A673 (cell line): ENCODE measurements around the gene NECTIN1.

Experiments used
- EZH2 ChIP-seq: fragments of 200-600 bp; sonication (generic); IDR thresholded peaks from 2 replicates; pipeline ENCODE4 v1.6.1; 2017; ENCODE audit warnings: borderline replicate concordance, low read depth, mild to moderate bottlenecking, mixed read lengths, antibody characterized with exemption, low read length; ENCODE audit not compliant: poor library complexity, severe bottlenecking
- TF ChIP-seq, protein P1 (sequence below): fragments of 300-800, 200-600 bp; sonication (generic); conservative IDR thresholded peaks from 2 replicates; pipeline ENCODE4 v1.5.1; 2017; ENCODE audit warnings: low read depth, mild to moderate bottlenecking, antibody characterized with exemption, low read length, moderate library complexity, mixed read lengths

DNA sequence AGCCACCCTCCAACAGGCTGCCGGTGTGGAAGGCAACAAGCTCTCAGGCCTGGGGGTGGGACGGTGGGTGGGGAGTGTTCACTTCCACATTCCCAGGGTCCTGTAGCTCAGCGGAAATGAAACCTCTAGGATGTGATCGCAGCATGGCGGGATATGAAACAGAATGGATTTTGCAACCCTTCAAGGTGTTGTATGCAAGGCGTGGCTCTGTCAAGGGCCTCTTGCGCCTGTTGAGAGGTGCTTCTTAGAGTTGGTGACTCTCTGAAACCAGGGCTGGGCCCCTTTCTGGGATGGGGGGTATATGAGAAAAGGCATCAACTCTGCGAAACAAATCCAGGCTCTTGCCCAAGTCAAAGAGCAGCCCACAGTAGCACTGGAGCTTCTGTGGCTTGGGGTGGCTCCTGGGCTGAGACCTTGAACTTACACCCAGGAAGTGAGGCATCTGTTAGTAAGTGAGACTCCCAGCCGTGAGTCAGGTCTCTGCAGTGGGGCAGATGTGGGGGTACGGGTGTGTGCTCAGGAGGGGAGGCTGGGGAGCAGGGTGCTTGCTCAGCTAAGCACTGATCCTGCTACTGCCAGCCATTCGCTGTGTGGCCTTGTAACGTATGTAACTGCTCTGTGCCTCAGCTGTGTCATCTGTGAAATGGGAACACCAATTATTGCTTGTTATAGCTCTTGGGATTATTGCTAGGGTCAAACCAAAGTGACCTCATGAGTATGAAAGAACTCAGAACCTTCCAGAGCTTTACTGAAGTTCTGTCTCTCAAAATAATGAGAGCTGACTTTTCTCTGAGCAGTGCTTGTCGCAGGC is 28.3 kb downstream of the NECTIN1 start:
- TF ChIP-seq, protein P1, sequence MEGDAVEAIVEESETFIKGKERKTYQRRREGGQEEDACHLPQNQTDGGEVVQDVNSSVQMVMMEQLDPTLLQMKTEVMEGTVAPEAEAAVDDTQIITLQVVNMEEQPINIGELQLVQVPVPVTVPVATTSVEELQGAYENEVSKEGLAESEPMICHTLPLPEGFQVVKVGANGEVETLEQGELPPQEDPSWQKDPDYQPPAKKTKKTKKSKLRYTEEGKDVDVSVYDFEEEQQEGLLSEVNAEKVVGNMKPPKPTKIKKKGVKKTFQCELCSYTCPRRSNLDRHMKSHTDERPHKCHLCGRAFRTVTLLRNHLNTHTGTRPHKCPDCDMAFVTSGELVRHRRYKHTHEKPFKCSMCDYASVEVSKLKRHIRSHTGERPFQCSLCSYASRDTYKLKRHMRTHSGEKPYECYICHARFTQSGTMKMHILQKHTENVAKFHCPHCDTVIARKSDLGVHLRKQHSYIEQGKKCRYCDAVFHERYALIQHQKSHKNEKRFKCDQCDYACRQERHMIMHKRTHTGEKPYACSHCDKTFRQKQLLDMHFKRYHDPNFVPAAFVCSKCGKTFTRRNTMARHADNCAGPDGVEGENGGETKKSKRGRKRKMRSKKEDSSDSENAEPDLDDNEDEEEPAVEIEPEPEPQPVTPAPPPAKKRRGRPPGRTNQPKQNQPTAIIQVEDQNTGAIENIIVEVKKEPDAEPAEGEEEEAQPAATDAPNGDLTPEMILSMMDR = no peak
- no peak for TF ChIP-seq EZH2
